ENCODE measurements around the gene IL17RA. TPM values are rescaled to one million over a fixed set of nuclear protein-coding genes. Genes with fewer than 3 reads are reported as not detected.

Gene IL17RA
- total and polyA plus RNA-seq, 2 experiments from 2014 or later = 3.2 to 9.6 TPM

- Mint-ChIP-seq H3K9me3 (no peaks in the 10 kb centered on the region; the same call in 2 of the 3 replicates), H3K4me1 (peaks cover 16% of the 10 kb centered on the region), H3K27ac (no peak overlapping the region), H3K27me3 (ENCODE audit: insufficient read depth, low read depth, poor library complexity) (peaks cover 25% of the 10 kb centered on the region), H3K4me3 (peak overlapping the region; percentile 78; the same call in 2 of the 3 replicates), H3K36me3 (ENCODE audit: low read depth) (no peaks in the 10 kb centered on the region)
- no peak for TF ChIP-seq ZNF462 (CRISPR knock-in tag; IDR thresholded peaks at IDR 0.05)
- no peak for ATAC-seq
- Histone ChIP-seq H3K27ac (ENCODE audit: low read depth) (no peak overlapping the region), H3K9me2 (ENCODE audit: insufficient read depth) (no peaks in the 10 kb centered on the region), H3K27me3 (ENCODE audit: insufficient read depth) (peaks cover 31% of the 10 kb centered on the region), H3K4me3 (no peak overlapping the region), H2AFZ (peak overlapping the region; percentile 63; the same call in 1 of the 2 replicates), H3K79me2 (replicated peaks; ENCODE audit: insufficient read depth) (0 out of 2 replicates have a peak, but pooled peaks cover 3% of the 10 kb centered on the region), H3K4me2 (no peak overlapping the region), H3K4me1 (ENCODE audit: insufficient read depth) (peaks cover 7% of the 10 kb centered on the region; the same call in 1 of the 2 replicates), H3K36me3 (ENCODE audit: insufficient read depth) (no peaks in the 10 kb centered on the region), H4K20me1 (replicated peaks; ENCODE audit: insufficient read depth) (peaks cover 4% of the 10 kb centered on the region; the same call in 1 of the 2 replicates), H3F3A (replicated peaks; ENCODE audit: low read depth) (peaks cover 7% of the 10 kb centered on the region)
- DNase-seq (ENCODE audit: low spot score) = no peak
Observed at GRCh38 chr22:17083255-17083654, 1.5 kb upstream of the IL17RA start.

- Histone ChIP-seq H3K27ac (ENCODE audit: low read depth) (no peak overlapping the region), H2AFZ (peak overlapping the region; percentile 98), H3K4me3 (peak overlapping the region; percentile 83), H3K36me3 (ENCODE audit: insufficient read depth) (no peaks in the 10 kb centered on the region), H3K79me2 (replicated peaks; ENCODE audit: insufficient read depth) (0 out of 2 replicates have a peak, but pooled peaks cover 3% of the 10 kb centered on the region), H4K20me1 (replicated peaks; ENCODE audit: insufficient read depth) (peaks cover 4% of the 10 kb centered on the region), H3K4me1 (ENCODE audit: insufficient read depth) (peaks cover 8% of the 10 kb centered on the region; the same call in 1 of the 2 replicates), H3F3A (replicated peaks; ENCODE audit: low read depth) (peaks cover 7% of the 10 kb centered on the region), H3K4me2 (peak overlapping the region; percentile 93), H3K9me2 (ENCODE audit: insufficient read depth) (no peaks in the 10 kb centered on the region), H3K27me3 (ENCODE audit: insufficient read depth) (peaks cover 31% of the 10 kb centered on the region)
- H3K27me3 Mint-ChIP-seq (ENCODE audit: insufficient read depth, low read depth, poor library complexity) = peaks cover 25% of the 10 kb centered on the region
- peak overlapping the region; percentile 78 for H3K4me3 Mint-ChIP-seq
- H3K4me1 Mint-ChIP-seq = peaks cover 16% of the 10 kb centered on the region
- peak; percentile 19 for DNase-seq (ENCODE audit: low spot score)
- ATAC-seq = no peak
- H3K9me3 Mint-ChIP-seq = no peaks in the 10 kb centered on the region; the same call in 2 of the 3 replicates
- H3K27ac Mint-ChIP-seq = no peak overlapping the region
- no peak for TF ChIP-seq NANOG (IDR thresholded peaks at IDR 0.05; ENCODE audit: borderline replicate concordance)
- no peak for TF ChIP-seq ZNF331 (CRISPR knock-in tag; IDR thresholded peaks at IDR 0.05; ENCODE audit: low read depth)
- TF ChIP-seq JUNB (IDR thresholded peaks at IDR 0.05; ENCODE audit: unreplicated experiment) = no peak
- no peak for TF ChIP-seq CTCF (conservative IDR thresholded peaks at IDR 0.05; ENCODE audit: low read depth in 2 of 2)
- TF ChIP-seq STAT1 (IDR thresholded peaks at IDR 0.05; ENCODE audit: unreplicated experiment) = no peak
- TF ChIP-seq CREB1 (CRISPR knock-in tag; IDR thresholded peaks at IDR 0.05; ENCODE audit: low read depth) = no peak
- TF ChIP-seq ETS1 (IDR thresholded peaks at IDR 0.05) = no peak
- TF ChIP-seq ZNF114 (CRISPR knock-in tag; IDR thresholded peaks at IDR 0.05) = no peak
- H3K36me3 Mint-ChIP-seq (ENCODE audit: low read depth) = no peaks in the 10 kb centered on the region
Observed at GRCh38 chr22:17083811-17084441, 874 bp upstream of the IL17RA start.
